ENCODE data around the gene ADGRG3.

DNA sequence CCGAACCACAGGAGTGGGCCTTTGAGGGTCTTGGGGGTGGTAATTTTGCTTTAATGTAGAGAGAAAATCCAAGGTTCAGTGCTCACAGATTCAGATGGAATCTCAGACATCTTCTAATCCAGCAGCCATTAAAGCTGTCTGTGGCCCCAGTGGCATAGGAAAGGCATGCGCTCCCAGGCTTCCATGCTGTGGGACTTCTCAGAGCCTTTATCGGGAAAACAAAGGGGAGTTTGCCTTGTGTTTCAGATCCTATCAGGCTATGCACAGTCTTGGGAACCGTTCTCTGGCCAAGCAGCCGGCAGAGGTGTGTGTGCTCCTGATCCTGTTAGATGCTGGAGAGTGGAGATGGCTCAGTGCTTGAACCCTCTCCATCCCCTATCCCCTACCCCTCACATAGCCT, 31.9 kb upstream of the ADGRG3 start:
- TF ChIP-seq POLR2A (IDR thresholded peaks at IDR 0.05; ENCODE audit: low read depth) = no peak
- TF ChIP-seq, protein P1, sequence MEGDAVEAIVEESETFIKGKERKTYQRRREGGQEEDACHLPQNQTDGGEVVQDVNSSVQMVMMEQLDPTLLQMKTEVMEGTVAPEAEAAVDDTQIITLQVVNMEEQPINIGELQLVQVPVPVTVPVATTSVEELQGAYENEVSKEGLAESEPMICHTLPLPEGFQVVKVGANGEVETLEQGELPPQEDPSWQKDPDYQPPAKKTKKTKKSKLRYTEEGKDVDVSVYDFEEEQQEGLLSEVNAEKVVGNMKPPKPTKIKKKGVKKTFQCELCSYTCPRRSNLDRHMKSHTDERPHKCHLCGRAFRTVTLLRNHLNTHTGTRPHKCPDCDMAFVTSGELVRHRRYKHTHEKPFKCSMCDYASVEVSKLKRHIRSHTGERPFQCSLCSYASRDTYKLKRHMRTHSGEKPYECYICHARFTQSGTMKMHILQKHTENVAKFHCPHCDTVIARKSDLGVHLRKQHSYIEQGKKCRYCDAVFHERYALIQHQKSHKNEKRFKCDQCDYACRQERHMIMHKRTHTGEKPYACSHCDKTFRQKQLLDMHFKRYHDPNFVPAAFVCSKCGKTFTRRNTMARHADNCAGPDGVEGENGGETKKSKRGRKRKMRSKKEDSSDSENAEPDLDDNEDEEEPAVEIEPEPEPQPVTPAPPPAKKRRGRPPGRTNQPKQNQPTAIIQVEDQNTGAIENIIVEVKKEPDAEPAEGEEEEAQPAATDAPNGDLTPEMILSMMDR (IDR thresholded peaks at IDR 0.05) = no peak
